IPS-11a (cell line): ENCODE data around the gene CLEC10A.
"Not testable (repeated sequence)": the region's sequence is repeated elsewhere in the genome, so short reads cannot be mapped to it uniquely, and the experiment has no call there.

ENCODE experiments used
- H3K4me3 ChIP-seq: one replicate; pipeline ENCODE4 v1.5.1; 2013; ENCODE audit warnings: low read depth, low read length, control low read depth

Gene CLEC10A

GRCh38 chr17:7108981-7109380, 28.9 kb upstream of the CLEC10A start:
- H3K4me3 ChIP-seq, result no peak overlapping the region

DNA sequence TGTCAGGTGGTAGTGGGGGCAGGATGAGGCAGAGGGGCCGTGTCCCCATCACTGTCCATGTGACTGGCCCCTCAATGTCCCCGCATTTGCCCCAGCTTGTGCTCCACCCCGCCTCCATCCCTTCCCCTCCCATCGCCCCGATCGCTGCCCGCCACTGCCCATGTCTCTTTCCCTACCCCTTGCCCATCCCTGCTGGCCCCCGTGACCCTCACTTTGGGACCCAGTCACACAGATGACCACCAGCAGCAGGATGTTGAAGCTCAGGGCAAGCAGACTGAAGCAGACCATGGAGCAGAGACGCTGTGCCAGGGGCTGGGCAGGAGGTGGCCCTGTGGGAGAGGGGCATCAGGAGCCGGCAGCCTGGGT, 28.5 kb upstream of the CLEC10A start:
- no peak overlapping the region for H3K4me3 ChIP-seq

DNA sequence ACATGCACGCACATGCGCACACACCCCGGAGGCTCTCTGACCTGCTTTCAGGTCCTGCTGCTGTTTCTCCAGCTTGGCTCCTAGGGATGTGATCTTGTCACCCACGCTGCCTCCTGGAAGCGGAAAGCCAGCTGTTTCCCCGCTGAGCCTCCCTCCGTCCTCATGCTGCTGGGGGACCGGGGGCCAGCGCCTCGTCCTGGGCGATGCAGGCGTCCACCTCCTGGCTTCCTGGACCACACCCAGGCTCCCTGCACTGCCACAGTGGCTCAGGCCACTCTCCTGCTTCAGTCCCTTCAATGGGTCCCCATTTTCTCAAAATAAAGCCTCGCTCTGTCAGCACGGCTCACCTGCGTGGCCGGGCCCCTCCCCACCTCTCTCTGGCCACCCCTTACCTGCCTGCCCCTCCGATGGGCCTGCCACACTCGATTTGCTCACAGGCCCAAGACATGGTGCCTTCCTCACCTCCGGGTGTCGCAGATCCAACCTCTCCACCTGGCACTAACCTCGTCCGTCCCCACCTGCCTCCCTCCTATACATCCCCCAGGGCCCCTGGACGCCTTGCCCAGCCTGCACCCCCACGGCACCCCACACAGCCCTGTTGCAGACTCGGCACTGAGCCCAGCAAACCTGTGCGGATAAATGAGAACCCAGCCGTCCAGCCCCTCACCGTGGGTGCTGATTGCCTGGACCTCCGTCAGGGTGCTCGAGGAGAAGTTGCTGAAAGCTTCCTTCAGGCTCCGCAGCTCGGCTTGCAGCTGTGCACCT, 27.9 kb upstream of the CLEC10A start:
- H3K4me3 ChIP-seq, result no peak overlapping the region

DNA sequence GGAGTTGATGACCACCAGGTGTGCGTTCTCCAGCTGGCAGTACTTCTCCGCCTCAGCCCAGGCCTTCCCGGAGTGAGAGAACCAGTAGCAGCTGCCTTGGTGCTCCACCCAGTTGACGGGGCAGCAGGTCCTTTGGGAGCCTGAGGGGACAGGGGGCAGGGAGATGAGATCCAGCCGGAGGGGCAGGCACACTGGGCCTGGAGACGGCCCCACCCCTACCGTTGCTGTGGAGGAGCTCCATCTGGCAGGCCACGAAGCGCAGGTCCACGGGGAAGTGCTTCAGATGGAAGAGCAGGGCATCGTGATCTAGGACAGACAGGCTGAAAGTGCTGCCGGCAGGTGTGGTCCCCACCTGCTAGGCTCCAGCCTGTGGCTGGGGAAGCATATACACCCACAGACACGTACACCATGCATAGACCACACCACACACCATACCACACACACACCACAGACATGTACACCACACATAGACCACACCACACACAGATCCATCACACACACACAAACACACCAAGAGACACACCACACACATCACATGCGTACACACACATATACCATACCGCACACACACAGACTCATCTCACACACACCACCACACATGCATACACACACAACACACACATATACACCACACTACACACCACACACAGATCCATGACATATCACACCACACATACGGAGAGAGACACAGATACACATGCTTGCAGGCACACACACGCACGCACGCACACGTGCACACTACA, 27.1 kb upstream of the CLEC10A start:
- no peak overlapping the region for H3K4me3 ChIP-seq

GRCh38 chr17:7102421-7102820, 22.4 kb upstream of the CLEC10A start:
- H3K4me3 ChIP-seq, result no peak overlapping the region

DNA sequence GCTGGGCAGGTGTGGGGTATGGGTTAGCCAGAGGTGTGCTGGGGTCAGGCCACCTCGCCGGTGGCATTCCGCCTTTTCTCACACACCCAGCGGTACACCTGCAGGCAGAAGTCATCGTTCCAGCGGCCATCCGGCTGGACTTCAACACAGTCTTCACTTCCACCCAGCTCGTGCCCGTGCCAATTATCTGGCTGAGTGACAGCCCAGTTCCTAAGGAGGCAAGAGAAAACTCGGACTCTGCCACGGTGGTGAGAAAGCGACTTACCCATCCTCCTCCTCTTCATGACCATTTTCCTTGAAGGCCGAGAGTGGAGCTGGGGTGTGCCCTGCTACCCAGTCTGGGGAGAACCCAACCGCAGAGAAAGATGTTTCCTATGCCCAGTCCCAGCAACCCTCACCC, 21.5 kb upstream of the CLEC10A start:
- H3K4me3 ChIP-seq, result no peak overlapping the region

GRCh38 chr17:7100641-7101379, 20.8 kb upstream of the CLEC10A start:
- H3K4me3 ChIP-seq, result not testable (repeated sequence)

DNA sequence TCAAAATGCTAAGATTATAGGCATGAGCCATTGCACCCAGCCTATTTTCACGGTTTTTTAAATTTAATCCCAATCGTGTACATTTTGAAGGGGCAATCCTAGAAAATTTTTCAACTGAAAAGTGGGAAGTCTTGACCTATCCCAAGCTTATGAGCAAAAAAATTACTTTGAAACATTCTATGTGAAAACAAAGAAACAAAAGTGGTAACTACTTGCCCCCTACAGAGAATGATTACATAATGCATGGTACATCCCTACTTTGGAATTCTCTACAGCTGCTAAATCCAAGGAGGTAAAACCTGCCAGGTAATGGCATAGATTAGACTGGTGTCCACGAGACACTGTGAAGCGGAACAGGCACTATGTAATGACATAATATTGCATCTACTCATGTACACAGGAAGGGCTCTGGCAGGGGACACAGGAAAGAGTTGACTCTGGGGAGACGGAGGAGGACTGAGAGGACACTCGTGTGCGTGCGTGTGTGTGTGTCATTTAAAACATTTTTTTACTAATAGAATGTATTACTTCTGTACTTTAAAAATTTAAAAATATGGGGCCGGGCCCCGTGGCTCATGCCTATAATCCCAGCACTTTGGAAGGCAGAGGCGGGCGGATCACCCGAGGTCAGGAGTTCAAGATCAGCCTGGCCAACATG, 18.9 kb upstream of the CLEC10A start:
- no peak overlapping the region for H3K4me3 ChIP-seq

GRCh38 chr17:7097940-7098339, 17.9 kb upstream of the CLEC10A start:
- no peak overlapping the region for H3K4me3 ChIP-seq

DNA sequence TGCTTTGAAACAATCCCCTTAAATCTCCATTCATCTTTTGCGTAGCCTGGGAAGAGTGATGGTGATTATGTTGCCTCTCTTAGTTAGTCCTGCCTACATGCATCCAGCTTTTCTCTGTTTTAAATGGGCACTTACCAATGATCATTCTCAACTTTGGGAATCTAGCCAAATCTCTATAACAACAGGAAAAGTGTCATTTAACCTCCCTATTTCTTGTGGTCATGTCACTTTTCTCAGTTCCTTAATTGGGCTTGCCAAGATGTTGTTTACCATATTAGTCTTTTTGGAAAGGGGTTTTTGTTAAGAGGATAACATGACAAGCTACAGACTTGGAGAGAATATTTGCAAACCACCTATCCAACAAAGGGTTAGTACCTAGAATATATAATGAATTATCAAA, 15.6 kb upstream of the CLEC10A start:
- no peak overlapping the region for H3K4me3 ChIP-seq

GRCh38 chr17:7094652-7095019, 14.6 kb upstream of the CLEC10A start:
- H3K4me3 ChIP-seq, result no peak overlapping the region

DNA sequence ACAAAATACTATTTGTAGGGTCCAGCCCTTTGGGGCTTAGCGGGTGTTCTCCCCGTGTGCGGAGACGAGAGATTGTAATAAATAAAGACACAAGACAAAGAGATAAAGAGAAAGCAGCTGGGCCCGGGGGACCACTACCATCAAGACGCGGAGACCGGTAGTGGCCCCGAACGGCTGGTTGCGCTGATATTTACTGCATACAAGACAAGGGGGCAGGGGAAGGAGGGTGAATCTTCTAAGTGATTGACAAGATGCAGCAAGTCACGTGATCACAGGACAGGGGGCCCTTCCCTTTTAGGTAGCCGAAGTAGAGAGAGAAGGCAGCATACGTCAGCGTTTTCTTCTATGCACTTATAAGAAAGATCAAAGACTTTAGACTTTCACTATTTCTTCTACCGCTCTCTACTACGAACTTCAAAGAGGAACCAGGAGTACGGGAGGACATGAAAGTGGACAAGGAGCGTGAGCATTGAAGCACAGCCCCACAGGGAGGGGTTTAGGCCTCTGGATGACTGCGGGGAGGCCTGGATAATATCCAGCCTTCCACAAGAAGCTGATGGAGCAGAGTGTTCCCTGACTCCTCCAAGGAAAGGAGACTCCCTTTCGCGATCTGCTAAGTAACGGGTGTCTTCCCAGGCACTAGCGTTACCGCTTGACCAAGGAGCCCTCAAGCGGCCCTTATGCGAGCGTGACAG, 11.4 kb upstream of the CLEC10A start:
- not testable (repeated sequence) for H3K4me3 ChIP-seq

- not testable (repeated sequence) for H3K4me3 ChIP-seq
Observed at GRCh38 chr17:7089570-7089969, 9.5 kb upstream of the CLEC10A start.

- not testable (repeated sequence) for H3K4me3 ChIP-seq
Observed at GRCh38 chr17:7088442-7088841, 8.4 kb upstream of the CLEC10A start.

DNA sequence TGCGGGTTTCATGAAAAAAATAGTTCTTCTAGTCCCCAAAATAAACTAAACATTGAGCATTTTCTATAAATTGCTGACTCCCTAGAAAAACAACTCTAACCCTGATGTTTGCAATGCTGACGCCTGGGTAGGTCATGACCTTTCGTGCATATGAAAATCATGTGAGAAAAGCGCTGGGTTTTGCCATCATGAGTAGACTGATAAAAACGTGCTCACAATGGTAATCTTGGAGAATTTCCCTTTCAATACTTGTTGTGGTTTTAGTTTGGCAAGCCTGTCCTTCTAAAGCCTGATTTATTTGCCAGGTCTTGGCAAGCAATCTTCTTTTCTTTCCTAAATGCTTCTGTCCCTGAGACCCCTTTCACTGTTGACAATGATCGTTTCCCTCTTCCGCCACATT, 4.0 kb upstream of the CLEC10A start:
- H3K4me3 ChIP-seq, result no peak overlapping the region

DNA sequence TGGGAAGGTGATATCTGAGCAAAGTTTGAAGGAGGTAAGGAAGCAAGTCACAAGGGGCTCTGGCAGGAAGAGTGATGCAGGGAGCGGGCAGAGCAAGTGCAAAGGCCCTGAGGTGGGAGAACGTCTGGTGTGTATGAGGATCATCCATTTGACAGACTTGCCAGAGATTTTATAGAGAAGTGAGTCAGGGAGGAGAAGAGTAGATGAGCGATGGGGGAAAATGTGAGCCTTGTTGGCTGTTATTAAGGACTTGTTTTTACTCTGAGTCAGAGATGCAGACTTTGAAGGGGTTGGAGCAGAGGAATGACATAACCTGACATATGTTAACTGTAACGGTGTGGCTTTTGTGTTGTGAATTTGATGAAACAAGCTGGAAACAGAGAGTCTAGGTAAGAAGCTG, 3.5 kb upstream of the CLEC10A start:
- no peak overlapping the region for H3K4me3 ChIP-seq

DNA sequence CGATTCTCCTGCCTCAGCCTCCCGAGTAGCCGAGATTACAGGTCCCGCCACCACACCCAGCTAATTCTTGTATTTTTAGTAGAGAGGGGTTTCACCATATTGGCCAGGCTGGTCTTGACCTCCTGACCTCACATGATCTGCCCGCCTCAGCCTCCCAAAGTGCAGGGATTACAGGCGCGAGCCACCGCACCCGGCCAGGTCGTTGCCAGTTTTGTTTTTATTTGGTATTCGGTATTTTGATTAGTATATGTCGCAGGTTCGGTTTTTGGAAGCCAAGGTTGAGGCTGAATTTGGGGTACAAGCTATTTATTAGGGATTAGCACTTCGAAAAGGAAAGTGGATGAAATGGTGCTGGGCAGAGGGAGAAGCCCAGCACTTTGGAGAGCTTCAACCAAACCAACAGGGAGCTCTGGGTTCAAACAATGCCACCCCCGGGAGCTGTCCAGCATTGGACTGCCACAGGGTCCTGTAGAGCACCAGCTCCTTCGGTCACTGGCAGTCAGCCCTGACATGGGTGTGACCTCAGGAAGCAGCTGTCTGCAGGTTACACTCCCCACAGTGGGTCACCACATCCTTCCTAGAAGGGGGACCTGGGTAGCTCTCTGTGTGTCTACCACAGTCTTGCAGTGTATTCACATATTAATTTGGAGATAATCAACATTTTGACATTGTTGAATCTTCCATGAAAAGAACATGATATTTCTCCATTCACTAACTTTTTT, 1.5 kb upstream of the CLEC10A start:
- H3K4me3 ChIP-seq, result no peak overlapping the region

GRCh38 chr17:7080456-7081041, 498 bp upstream of the CLEC10A start:
- H3K4me3 ChIP-seq, result no peak overlapping the region

- H3K4me3 ChIP-seq, result no peak overlapping the region
Observed at GRCh38 chr17:7078711-7079110, 1.3 kb downstream of the CLEC10A start.
